H9 (cell line): ENCODE measurements around the gene SLC2A4. TPM values are rescaled to one million over a fixed set of nuclear protein-coding genes. Genes with fewer than 3 reads are reported as not detected.

Experiments used
- DNase-seq: peaks from one replicate; pipeline ENCODE4 v3.0.0-alpha.2; 2017
- H2AFZ ChIP-seq: one replicate; pipeline ENCODE4 v1.6.1; 2013; ENCODE audit warnings: mild to moderate bottlenecking, low read length, control low read depth, moderate library complexity
- H2AK5ac ChIP-seq: 2 replicates; pipeline ENCODE4 v1.6.1; 2013; ENCODE audit warnings: low read length, control low read depth, mixed read lengths; ENCODE audit not compliant: insufficient read length
- H2BK120ac ChIP-seq: one replicate; pipeline ENCODE4 v1.6.1; 2013; ENCODE audit warnings: low read depth, mild to moderate bottlenecking, low read length, control low read depth, inconsistent platforms; ENCODE audit not compliant: poor library complexity, severe bottlenecking
- H2BK12ac ChIP-seq: 2 replicates; pipeline ENCODE4 v1.6.1; 2013; ENCODE audit warnings: low read length, control low read depth, mixed read lengths, low read depth; ENCODE audit not compliant: insufficient read length
- H2BK15ac ChIP-seq: 2 replicates; pipeline ENCODE4 v1.6.1; 2013; ENCODE audit warnings: low read depth, low read length, control low read depth
- H2BK20ac ChIP-seq: one replicate; pipeline ENCODE4 v1.6.1; 2013; ENCODE audit warnings: low read depth, mild to moderate bottlenecking, low read length, control low read depth, inconsistent platforms; ENCODE audit not compliant: poor library complexity, severe bottlenecking
- H2BK5ac ChIP-seq: 2 replicates; pipeline ENCODE4 v1.6.1; 2013; ENCODE audit warnings: low read length, control low read depth, mixed read lengths; ENCODE audit not compliant: insufficient read length
- H3K14ac ChIP-seq: 2 replicates; pipeline ENCODE4 v1.6.1; 2013; ENCODE audit warnings: low read length, control low read depth; ENCODE audit not compliant: insufficient read depth
- H3K18ac ChIP-seq: 2 replicates; pipeline ENCODE4 v1.6.1; 2013; ENCODE audit warnings: low read depth, mild to moderate bottlenecking, mixed read lengths, low read length, control low read depth; ENCODE audit not compliant: insufficient read length
- H3K23ac ChIP-seq: 2 replicates; pipeline ENCODE4 v1.6.1; 2013; ENCODE audit warnings: low read length, control low read depth, mixed read lengths, low read depth; ENCODE audit not compliant: insufficient read length
- H3K23me2 ChIP-seq: 2 replicates; pipeline ENCODE4 v1.6.1; 2013; ENCODE audit warnings: low read depth, mild to moderate bottlenecking, mixed read lengths, low read length, control low read depth; ENCODE audit not compliant: insufficient read length, poor library complexity, severe bottlenecking
- H3K27ac ChIP-seq: 2 replicates; pipeline ENCODE4 v1.5.1; 2013; ENCODE audit warnings: low read length, control low read depth, mixed read lengths, low read depth; ENCODE audit not compliant: insufficient read length
- H3K27me3 ChIP-seq: 2 replicates; pipeline ENCODE4 v1.6.1; 2013; ENCODE audit warnings: low read length, control low read depth, inconsistent platforms; ENCODE audit not compliant: insufficient read depth
- H3K4ac ChIP-seq: 2 replicates; pipeline ENCODE4 v1.6.1; 2013; ENCODE audit warnings: low read depth, mild to moderate bottlenecking, control low read depth, inconsistent platforms, low read length, moderate library complexity
- H3K4me1 ChIP-seq: 2 replicates; pipeline ENCODE4 v1.6.1; 2013; ENCODE audit warnings: low read length, control low read depth, inconsistent platforms; ENCODE audit not compliant: insufficient read depth
- H3K4me2 ChIP-seq: 2 replicates; pipeline ENCODE4 v1.6.1; 2013; ENCODE audit warnings: low read length, control low read depth, mixed read lengths; ENCODE audit not compliant: insufficient read length, insufficient read depth
- H3K56ac ChIP-seq: 2 replicates; pipeline ENCODE4 v1.6.1; 2013; ENCODE audit warnings: low read depth, mild to moderate bottlenecking, mixed read lengths, low read length, control low read depth; ENCODE audit not compliant: insufficient read length
- H3K79me1 ChIP-seq: 2 replicates; pipeline ENCODE4 v1.6.1; 2013; ENCODE audit warnings: low read depth, mild to moderate bottlenecking, moderate library complexity, low read length, control low read depth, inconsistent platforms; ENCODE audit not compliant: insufficient read depth, poor library complexity, severe bottlenecking
- H3K79me2 ChIP-seq: 2 replicates; pipeline ENCODE4 v1.6.1; 2013; ENCODE audit warnings: low read length, control low read depth, inconsistent platforms; ENCODE audit not compliant: insufficient read depth
- H3K9ac ChIP-seq: 2 replicates; pipeline ENCODE4 v1.6.1; 2013; ENCODE audit warnings: low read length, control low read depth, mixed read lengths; ENCODE audit not compliant: insufficient read length; ENCODE audit errors: extremely low read depth
- H3K9me3 ChIP-seq: one replicate; pipeline ENCODE4 v1.6.1; 2013; ENCODE audit warnings: low read depth, low read length, inconsistent platforms; ENCODE audit not compliant: control insufficient read depth
- H3T11ph ChIP-seq: one replicate; pipeline ENCODE4 v1.6.1; 2013; ENCODE audit warnings: mild to moderate bottlenecking, low read length, control low read depth, inconsistent platforms
- H4K20me1 ChIP-seq: one replicate; pipeline ENCODE4 v1.6.1; 2013; ENCODE audit not compliant: control insufficient read depth, insufficient read length, insufficient read depth
- H4K5ac ChIP-seq: 2 replicates; pipeline ENCODE4 v1.6.1; 2013; ENCODE audit warnings: low read depth, mild to moderate bottlenecking, mixed read lengths, low read length, control low read depth; ENCODE audit not compliant: insufficient read length
- H4K8ac ChIP-seq: replicated peaks from 2 replicates; pipeline ENCODE4 v1.6.1; 2013; ENCODE audit warnings: low read length, control low read depth, mixed read lengths, low read depth; ENCODE audit not compliant: insufficient read length
- H4K91ac ChIP-seq: 2 replicates; pipeline ENCODE4 v1.6.1; 2013; ENCODE audit warnings: low read depth, mild to moderate bottlenecking, moderate library complexity, mixed read lengths, low read length, control low read depth; ENCODE audit not compliant: insufficient read length
- H3K27ac Mint-ChIP-seq, 3 experiments: 2 replicates in 2 of 3; 3 replicates in 1 of 3; pipeline ENCODE4 v1.8.0; 2020 to 2021; ENCODE audit warnings: mixed read lengths in 3 of 3, mild to moderate bottlenecking in 1 of 3, moderate library complexity in 1 of 3
- H3K27me3 Mint-ChIP-seq: 2 replicates; pipeline ENCODE4 v1.8.0; 2021; ENCODE audit warnings: low read depth, mild to moderate bottlenecking, moderate library complexity, mixed read lengths
- H3K36me3 Mint-ChIP-seq, 3 experiments: 2 replicates in 2 of 3; 3 replicates in 1 of 3; pipeline ENCODE4 v1.8.0; 2020 to 2021; ENCODE audit warnings: low read depth in 3 of 3, mixed read lengths in 3 of 3; ENCODE audit not compliant: insufficient read depth in 1 of 3
- H3K4me1 Mint-ChIP-seq, 2 experiments: 2 replicates each; pipeline ENCODE4 v1.8.0; 2020; ENCODE audit warnings: mixed read lengths in 2 of 2
- H3K4me3 Mint-ChIP-seq, 2 experiments: 2 replicates in 1 of 2; 3 replicates in 1 of 2; pipeline ENCODE4 v1.8.0; 2020 to 2021; ENCODE audit warnings: mild to moderate bottlenecking in 2 of 2, mixed read lengths in 2 of 2, moderate library complexity in 1 of 2
- H3K9me3 Mint-ChIP-seq, 2 experiments: 2 replicates in 1 of 2; 3 replicates in 1 of 2; pipeline ENCODE4 v1.8.0; 2020; ENCODE audit warnings: mild to moderate bottlenecking in 2 of 2, mixed read lengths in 2 of 2, moderate library complexity in 1 of 2
- CTCF ChIP-seq: fragments of 200-600 bp; sonication (generic); conservative IDR thresholded peaks from 3 replicates; pipeline ENCODE4 v1.8.0; 2021; ENCODE audit warnings: antibody characterized with exemption, mild to moderate bottlenecking
- WGBS: extraction: QIAGEN DNeasy Blood & Tissue Kit; methylation state at CpG from one replicate; pipeline ENCODE4 v1.1.7; 2013; ENCODE audit warnings: missing lambda C conversion rate, low lambda C conversion rate, mixed read lengths; ENCODE audit not compliant: insufficient read length; ENCODE audit errors: extremely low coverage; 5-methylcytosine and 5-hydroxymethylcytosine counted together
- total RNA-seq: library from RNA; stranded (reverse); gene quantifications from 2 replicates; pipeline ENCODE4 v1.2.1, GENCODE V29; 2021

The SLC2A4 gene
- total RNA-seq, 1 experiment from 2014 or later: 4.4 TPM

GRCh38 chr17:7240375-7240774 is 41.1 kb upstream of the SLC2A4 start:
- Histone ChIP-seq H3K4me1 (no peaks in the 10 kb centered on the region), H2BK15ac (no peak overlapping the region), H2BK20ac (no peak overlapping the region), H3K23ac (no peak overlapping the region), H3K23me2 (peaks cover 4% of the 10 kb centered on the region), H4K5ac (no peak overlapping the region), H3K14ac (no peak overlapping the region), H3K56ac (no peak overlapping the region), H3K79me1 (peaks cover 9% of the 10 kb centered on the region), H2BK120ac (no peak overlapping the region), H2BK12ac (no peak overlapping the region), H4K91ac (no peak overlapping the region), H2AK5ac (no peak overlapping the region), H3K18ac (no peak overlapping the region), H3K27me3 (no peaks in the 10 kb centered on the region), H3K4ac (no peak overlapping the region), H3K27ac (no peak overlapping the region), H3K79me2 (peaks cover 8% of the 10 kb centered on the region; the same call in 1 of the 2 replicates), H3K9me3 (no peaks in the 10 kb centered on the region), H2BK5ac (no peak overlapping the region), H4K20me1 (no peaks in the 10 kb centered on the region), H3T11ph (no peak overlapping the region), H3K4me2 (peak overlapping the region; percentile 98), H4K8ac (no peak overlapping the region), H2AFZ (no peak overlapping the region), H3K9ac (no peak overlapping the region)
- WGBS: no CpG with 5 or more reads among the region's 4 CpGs
- no peak for TF ChIP-seq CTCF
- Mint-ChIP-seq H3K9me3 (peaks cover 0 to 2% of the 10 kb centered on the region in 2 experiments; a peak in 2 of 5 replicates), H3K27me3 (no peaks in the 10 kb centered on the region; the same call in 1 of the 2 replicates), H3K4me3 (peak overlapping the region; percentile 95 to 97), H3K4me1 (peaks cover 35 to 45% of the 10 kb centered on the region in 2 experiments), H3K36me3 (peaks cover 33 to 59% (median 54%) of the 10 kb centered on the region in 3 experiments), H3K27ac (peak overlapping the region in 1 of 3 experiments; percentile 83; a peak in 4 of 7 replicates)
- DNase-seq: no peak
